ENCODE measurements around the gene FAM234A.

DNA sequence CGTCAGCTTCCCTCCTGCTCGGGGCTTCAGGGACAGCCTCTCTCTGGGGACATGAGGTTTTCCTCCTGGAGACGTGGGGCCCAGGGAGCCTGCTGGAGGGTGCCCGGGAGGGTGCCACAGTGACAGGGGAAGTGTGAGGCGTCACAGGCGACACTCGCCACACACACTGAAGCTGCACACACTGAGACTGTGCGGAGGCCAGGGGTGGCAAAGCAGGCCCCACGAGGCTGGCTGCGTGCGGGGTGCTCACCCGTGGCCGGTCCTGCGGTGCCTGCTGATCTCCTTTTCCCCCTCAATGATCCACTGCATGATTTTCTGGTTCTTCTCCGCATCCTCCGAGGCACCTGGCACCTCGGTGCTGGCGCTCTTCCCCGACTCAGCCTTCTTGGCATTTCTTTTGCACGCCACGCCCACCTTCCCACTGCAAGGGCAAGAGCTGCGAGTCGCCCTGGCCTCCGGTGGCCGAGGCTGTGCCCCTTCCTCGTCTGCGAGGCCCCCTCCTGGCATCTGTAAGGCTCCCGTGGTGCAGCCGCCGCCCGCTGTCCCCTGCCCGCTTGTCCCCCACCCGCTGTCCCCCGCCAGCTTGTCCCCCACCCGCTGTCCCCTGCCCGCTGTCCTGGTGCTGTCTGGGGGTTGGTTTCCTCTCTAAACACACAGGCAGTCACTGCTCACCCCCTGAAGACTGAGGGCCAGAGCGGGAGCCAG, 62.3 kb downstream of the FAM234A start:
- TF ChIP-seq, protein P1, sequence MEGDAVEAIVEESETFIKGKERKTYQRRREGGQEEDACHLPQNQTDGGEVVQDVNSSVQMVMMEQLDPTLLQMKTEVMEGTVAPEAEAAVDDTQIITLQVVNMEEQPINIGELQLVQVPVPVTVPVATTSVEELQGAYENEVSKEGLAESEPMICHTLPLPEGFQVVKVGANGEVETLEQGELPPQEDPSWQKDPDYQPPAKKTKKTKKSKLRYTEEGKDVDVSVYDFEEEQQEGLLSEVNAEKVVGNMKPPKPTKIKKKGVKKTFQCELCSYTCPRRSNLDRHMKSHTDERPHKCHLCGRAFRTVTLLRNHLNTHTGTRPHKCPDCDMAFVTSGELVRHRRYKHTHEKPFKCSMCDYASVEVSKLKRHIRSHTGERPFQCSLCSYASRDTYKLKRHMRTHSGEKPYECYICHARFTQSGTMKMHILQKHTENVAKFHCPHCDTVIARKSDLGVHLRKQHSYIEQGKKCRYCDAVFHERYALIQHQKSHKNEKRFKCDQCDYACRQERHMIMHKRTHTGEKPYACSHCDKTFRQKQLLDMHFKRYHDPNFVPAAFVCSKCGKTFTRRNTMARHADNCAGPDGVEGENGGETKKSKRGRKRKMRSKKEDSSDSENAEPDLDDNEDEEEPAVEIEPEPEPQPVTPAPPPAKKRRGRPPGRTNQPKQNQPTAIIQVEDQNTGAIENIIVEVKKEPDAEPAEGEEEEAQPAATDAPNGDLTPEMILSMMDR (conservative IDR thresholded peaks at IDR 0.05 in 1 of 2, IDR thresholded peaks at IDR 0.05 in 1 of 2; ENCODE audit: extremely low read depth in 1 of 2, insufficient read depth in 1 of 2, low read depth in 1 of 2, low read length in 2 of 2) = no peak
- TF ChIP-seq EZH2 (IDR thresholded peaks at IDR 0.05; ENCODE audit: borderline replicate concordance, low read length) = no peak
